OCI-LY3 (cell line): ENCODE measurements around the gene METTL2A.
"Not testable (repeated sequence)": the region's sequence is repeated elsewhere in the genome, so short reads cannot be mapped to it uniquely, and the experiment has no call there.

Experiments used
- H2AFZ ChIP-seq: fragments of 200-600, 300-600 bp; shearing (Covaris generic); 2 replicates; pipeline ENCODE4 v1.6.0; 2014; ENCODE audit warnings: antibody characterized with exemption, low read depth, low read length
- H3K27ac ChIP-seq: fragments of 200-600, 300-600 bp; sonication (generic); 2 replicates; pipeline ENCODE4 v1.5.1; 2014; ENCODE audit warnings: mild to moderate bottlenecking, low read length, moderate library complexity, mixed read lengths
- H3K27me3 ChIP-seq: fragments of 200-600, 300-600 bp; sonication (generic); 2 replicates; pipeline ENCODE4 v1.6.1; 2014; ENCODE audit warnings: low read depth, low read length, mixed read lengths
- H3K36me3 ChIP-seq: fragments of 200-600, 300-600 bp; sonication (generic); replicated peaks from 2 replicates; pipeline ENCODE3; 2014; ENCODE audit warnings: low read depth, low read length, mixed read lengths
- H3K4me1 ChIP-seq: fragments of 300-600, 200-600 bp; sonication (generic); 2 replicates; pipeline ENCODE4 v1.6.1; 2014; ENCODE audit warnings: low read length, mixed read lengths
- H3K4me2 ChIP-seq: fragments of 200-600, 300-600 bp; sonication (generic); 2 replicates; pipeline ENCODE4 v1.6.1; 2014; ENCODE audit warnings: low read length, mixed read lengths
- H3K4me3 ChIP-seq: fragments of 300-600, 200-600 bp; sonication (generic); 2 replicates; pipeline ENCODE4 v1.5.1; 2014; ENCODE audit warnings: antibody characterized with exemption, mild to moderate bottlenecking, low read length, moderate library complexity
- H3K79me2 ChIP-seq: fragments of 300-600, 200-600 bp; shearing (Covaris generic); 2 replicates; pipeline ENCODE4 v1.6.1; 2014; ENCODE audit warnings: mild to moderate bottlenecking, low read length, mixed read lengths
- H3K9ac ChIP-seq: fragments of 300-600, 200-600 bp; shearing (Covaris generic); 2 replicates; pipeline ENCODE4 v1.6.0; 2014; ENCODE audit warnings: mild to moderate bottlenecking, low read length, moderate library complexity
- H3K9me3 ChIP-seq: fragments of 200-600, 300-600 bp; shearing (Covaris generic); 2 replicates; pipeline ENCODE4 v1.6.1; 2014; ENCODE audit warnings: low read length, mixed read lengths; ENCODE audit not compliant: insufficient read depth
- H4K20me1 ChIP-seq: fragments of 200-600, 300-600 bp; sonication (generic); 2 replicates; pipeline ENCODE4 v1.6.1; 2016; ENCODE audit warnings: low read length, mixed read lengths; ENCODE audit not compliant: insufficient read depth

The METTL2A gene

DNA sequence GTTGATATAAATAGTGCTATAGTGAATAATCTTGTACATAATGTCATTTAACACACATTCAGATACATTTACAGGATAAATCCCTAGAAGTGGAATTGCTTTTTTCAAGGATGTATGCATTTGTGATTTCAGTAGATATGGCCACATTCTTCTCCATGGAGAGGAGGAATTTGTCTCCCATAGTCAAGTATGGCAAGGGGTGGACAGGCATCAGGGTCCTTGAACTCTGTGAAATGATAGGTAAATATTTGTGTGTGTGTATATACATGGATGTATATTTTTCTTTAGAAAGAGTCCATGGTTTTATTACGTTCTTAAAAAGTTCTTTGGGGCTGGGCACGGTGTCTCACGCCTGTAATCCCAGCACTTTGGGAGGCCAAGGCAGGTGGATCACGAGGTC, 72.6 kb downstream of the METTL2A start:
- not testable (repeated sequence) for H3K36me3 ChIP-seq, H3K27me3 ChIP-seq, H3K27ac ChIP-seq, H3K4me3 ChIP-seq, H3K4me2 ChIP-seq, H3K9ac ChIP-seq, H3K4me1 ChIP-seq, H3K9me3 ChIP-seq, H2AFZ ChIP-seq
- peaks cover 85% of the 10 kb centered on the region for H3K79me2 ChIP-seq
- H4K20me1 ChIP-seq = peaks cover 24% of the 10 kb centered on the region

DNA sequence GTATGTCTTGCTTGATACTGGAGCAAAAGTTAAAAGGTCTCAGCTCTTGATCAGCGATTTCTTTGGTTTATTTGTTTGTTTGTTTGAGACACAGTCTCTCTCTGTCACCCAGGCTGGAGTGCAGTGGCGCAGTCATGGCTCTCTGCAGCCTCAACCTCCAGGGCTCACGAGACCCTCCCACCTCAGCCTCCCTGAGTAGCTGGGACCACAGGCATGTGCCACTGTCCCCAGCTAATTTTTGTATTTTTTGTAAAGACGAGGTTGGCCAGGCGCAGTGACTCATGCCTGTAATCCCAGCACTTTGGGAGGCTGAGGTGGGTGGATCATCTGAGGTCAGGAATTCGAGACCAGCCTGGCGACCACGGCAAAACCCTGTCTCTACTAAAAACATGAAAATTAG, 75.1 kb downstream of the METTL2A start:
- H2AFZ ChIP-seq, H3K4me3 ChIP-seq, H3K4me2 ChIP-seq, H3K36me3 ChIP-seq, H3K27me3 ChIP-seq, H3K9ac ChIP-seq, H3K27ac ChIP-seq, H3K4me1 ChIP-seq, H3K9me3 ChIP-seq: not testable (repeated sequence)
- Histone ChIP-seq H3K79me2 (peaks cover 70% of the 10 kb centered on the region), H4K20me1 (peaks cover 15% of the 10 kb centered on the region)
